DND-41 (cell line): Measurements from ENCODE around the gene FAM83G.
"Not testable (repeated sequence)": the region's sequence is repeated elsewhere in the genome, so short reads cannot be mapped to it uniquely, and the experiment has no call there.

ENCODE experiments used
- CTCF ChIP-seq: IDR thresholded peaks from 2 replicates; pipeline ENCODE4 v1.5.1; 2012; ENCODE audit warnings: borderline replicate concordance, low read length, moderate library complexity, mild to moderate bottlenecking; ENCODE audit not compliant: poor library complexity, severe bottlenecking; ENCODE audit errors: extremely low read depth
- EZH2 ChIP-seq: IDR thresholded peaks from 3 replicates; pipeline ENCODE4 v1.6.1; 2012; ENCODE audit warnings: borderline replicate concordance, low read depth, mild to moderate bottlenecking, moderate library complexity, low read length, inconsistent platforms; ENCODE audit not compliant: severe bottlenecking

GRCh38 chr17:19028671-19029070 lies 24.1 kb upstream of the FAM83G start:
- TF ChIP-seq CTCF, EZH2: not testable (repeated sequence)
